Endothelial cell of umbilical vein (primary cell): ENCODE data around the gene PET100. TPM values are rescaled to one million over a fixed set of nuclear protein-coding genes. Genes with fewer than 3 reads are reported as not detected.

ENCODE experiments used
- BruUV-seq: library from RNA; stranded (reverse); fragments of 400-500 nt; replicated peaks from 2 replicates; lab custom pipeline; 2021; lab: Mats Ljungman, UMichigan
- CTCF ChIA-PET: fragments of 300-600, 350-600 bp; sonication (Branson Sonifier 250); formaldehyde crosslinking; loops from one replicate; lab custom pipeline; 2021; ENCODE audit warnings: antibody characterized with exemption, inconsistent platforms; lab: Charles Lee
- POLR2A ChIA-PET: fragments of 300-600, 350-600 bp; sonication (Branson Sonifier 250); formaldehyde crosslinking; loops from one replicate; lab custom pipeline; 2021; ENCODE audit warnings: antibody characterized with exemption, inconsistent platforms; lab: Charles Lee
- DNase-seq: peaks from one replicate; pipeline ENCODE4 v3.0.0-alpha.2; 2011; ENCODE audit warnings: low read depth, low spot score
- FAIRE-seq: peaks from 2 replicates; lab custom pipeline; 2011; peaks lifted over from hg19 to GRCh38; lab: Jason Lieb, UNC
- H2AFZ ChIP-seq: 2 replicates; pipeline ENCODE4 v1.6.0; 2012; ENCODE audit warnings: low read depth, low read length, control low read depth, inconsistent platforms
- H3K27ac ChIP-seq: 2 replicates; pipeline ENCODE4 v1.5.1; 2011; ENCODE audit warnings: low read depth, mild to moderate bottlenecking, control low read depth, low read length, moderate library complexity; ENCODE audit not compliant: insufficient read depth
- H3K27me3 ChIP-seq, 2 experiments: 2 replicates each; pipeline versions ENCODE4 v1.6.0 to v1.6.1; 2011; ENCODE audit warnings: low read length in 2 of 2, mixed read lengths in 1 of 2; ENCODE audit not compliant: control insufficient read depth in 2 of 2, insufficient read depth in 2 of 2
- H3K36me3 ChIP-seq, 2 experiments: 2 replicates in 1 of 2; 3 replicates in 1 of 2; pipeline ENCODE4 v1.5.1; 2011; ENCODE audit warnings: low read length in 2 of 2, mild to moderate bottlenecking in 1 of 2, moderate library complexity in 1 of 2; ENCODE audit not compliant: control insufficient read depth in 2 of 2, insufficient read depth in 2 of 2; ENCODE audit errors: extremely low read depth in 1 of 2
- H3K4me1 ChIP-seq: 3 replicates; pipeline ENCODE4 v1.5.1; 2011; ENCODE audit warnings: mild to moderate bottlenecking, low read length; ENCODE audit not compliant: control insufficient read depth, insufficient read depth; ENCODE audit errors: extremely low read depth
- H3K4me2 ChIP-seq: 2 replicates; pipeline ENCODE4 v1.6.1; 2011; ENCODE audit warnings: low read length, control low read depth, mixed read lengths; ENCODE audit not compliant: insufficient read depth
- H3K4me3 ChIP-seq, 3 experiments: fragments of 200-600 bp in 1 of 3; sonication (generic), shearing (Covaris generic) in 1 of 3; replicated peaks in 1 of 3; 2 replicates each; pipeline ENCODE4 v1.5.1; 2011 to 2016; ENCODE audit warnings: control low read depth in 3 of 3, low read length in 3 of 3, mild to moderate bottlenecking in 2 of 3, inconsistent platforms in 1 of 3, low read depth in 1 of 3, moderate library complexity in 1 of 3; ENCODE audit not compliant: insufficient read depth in 1 of 3
- H3K79me2 ChIP-seq: 2 replicates; pipeline ENCODE4 v1.6.0; 2012; ENCODE audit warnings: low read length, inconsistent platforms; ENCODE audit not compliant: control insufficient read depth, insufficient read depth
- H3K9ac ChIP-seq: replicated peaks from 2 replicates; pipeline ENCODE3; 2011; ENCODE audit warnings: low read length, control low read depth; ENCODE audit not compliant: insufficient read depth; ENCODE audit errors: extremely low read depth
- H3K9me1 ChIP-seq: replicated peaks from 3 replicates; pipeline ENCODE4 v1.6.0; 2011; ENCODE audit warnings: mild to moderate bottlenecking, low read length; ENCODE audit not compliant: control insufficient read depth, insufficient read depth; ENCODE audit errors: extremely low read depth
- H3K9me3 ChIP-seq: replicated peaks from 2 replicates; pipeline ENCODE4 v1.5.1; 2012; ENCODE audit warnings: low read length, inconsistent platforms; ENCODE audit not compliant: control insufficient read depth, insufficient read depth
- H4K20me1 ChIP-seq: replicated peaks from 2 replicates; pipeline ENCODE3; 2011; ENCODE audit warnings: mild to moderate bottlenecking, low read length; ENCODE audit not compliant: control insufficient read depth, insufficient read depth; ENCODE audit errors: extremely low read depth
- CTCF ChIP-seq, 2 donors: IDR thresholded peaks; 1 replicate in 1 of 2; 2 replicates in 1 of 2; pipeline ENCODE4 v1.5.1; 2011; ENCODE audit warnings: low read length in 2 of 2, mild to moderate bottlenecking in 2 of 2, moderate library complexity in 2 of 2, control low read depth in 1 of 2, inconsistent platforms in 1 of 2, low read depth in 1 of 2; ENCODE audit not compliant: insufficient read depth in 1 of 2; ENCODE audit errors: extremely low read depth in 1 of 2
- EZH2 ChIP-seq: IDR thresholded peaks from 2 replicates; pipeline ENCODE4 v1.6.1; 2012; ENCODE audit warnings: borderline replicate concordance, low read depth, mild to moderate bottlenecking, moderate library complexity, low read length, inconsistent platforms; ENCODE audit not compliant: severe bottlenecking
- FOS ChIP-seq: IDR thresholded peaks from 2 replicates; pipeline ENCODE4 v1.6.1; 2011; ENCODE audit warnings: mild to moderate bottlenecking, low read length, moderate library complexity, borderline replicate concordance; ENCODE audit not compliant: insufficient read depth
- GATA2 ChIP-seq: IDR thresholded peaks from 2 replicates; pipeline ENCODE4 v1.7.0; 2011; ENCODE audit warnings: low read depth, mild to moderate bottlenecking, moderate library complexity, mixed read lengths, low read length; ENCODE audit not compliant: insufficient read length, insufficient read depth
- JUN ChIP-seq: IDR thresholded peaks from 2 replicates; pipeline ENCODE4 v1.6.1; 2011; ENCODE audit warnings: borderline replicate concordance, low read depth; ENCODE audit not compliant: insufficient read length, insufficient read depth
- MYC ChIP-seq: IDR thresholded peaks from one replicate; pipeline ENCODE4 v1.6.1; 2011; ENCODE audit warnings: mild to moderate bottlenecking, low read depth, low read length
- POLR2A ChIP-seq: IDR thresholded peaks from 2 replicates; pipeline ENCODE4 v1.6.1; 2012; ENCODE audit warnings: low read depth, mild to moderate bottlenecking, control low read depth, low read length
- POLR2AphosphoS5 ChIP-seq: IDR thresholded peaks from 2 replicates; pipeline ENCODE4 v1.6.1; 2012; ENCODE audit warnings: low read depth, mild to moderate bottlenecking, control low read depth, low read length, moderate library complexity; ENCODE audit not compliant: insufficient read depth
- dilution Hi-C: fragments of 300-500 bp; cut with MboI; formaldehyde crosslinking; loops from one replicate; pipeline ENCODE4 v1.15.0; 2019; ENCODE audit warnings: low sequenced_read_pairs; ENCODE audit not compliant: extremely low pct_ligation_motif_present
- intact Hi-C: fragments of 100-400 bp; cut with micrococcal nuclease; formaldehyde crosslinking; loops from one replicate; pipeline ENCODE4 v1.10.0; 2022
- polyA plus RNA-seq, 4 experiments: library from polyadenylated mRNA; depleted of rRNA in 3 of 4; stranded (reverse) in 3 of 4; unstranded in 1 of 4; fragments of >200 nt; gene quantifications; 2 replicates each; pipeline versions ENCODE4 v1.2.1 to v1.2.3, GENCODE V29; 2011 to 2012; ENCODE audit warnings: missing spikeins in 1 of 4
- total RNA-seq: library from RNA; stranded (reverse); gene quantifications from 2 replicates; pipeline ENCODE4 v1.2.3, GENCODE V29; 2021
- TF ChIP-seq, protein P1 (sequence below): IDR thresholded peaks from 2 replicates; pipeline ENCODE4 v1.6.1; 2011; ENCODE audit not compliant: insufficient read depth, insufficient read length

Gene PET100
- total and polyA plus RNA-seq, 2 donors (not counting 3 experiments of a cell fraction or from before 2014, with no cell fraction given): 55.0 to 172 TPM

- FAIRE-seq (no peak), DNase-seq (no peak)
- Histone ChIP-seq H3K36me3 (no peaks in the 10 kb centered on the region), H3K79me2 (no peaks in the 10 kb centered on the region), H2AFZ (no peak overlapping the region), H3K4me1 (peaks cover 5% of the 10 kb centered on the region), H3K9ac (no peak overlapping the region), H3K9me1 (no peaks in the 10 kb centered on the region), H3K27ac (no peak overlapping the region), H3K27me3 (peaks cover 0 to 2% of the 10 kb centered on the region in 2 experiments), H3K4me3 (no peak overlapping the region), H4K20me1 (no peaks in the 10 kb centered on the region), H3K4me2 (no peak overlapping the region), H3K9me3 (no peaks in the 10 kb centered on the region)
- intact Hi-C loops: no loop called here
- dilution Hi-C loops: no loop called here
- no peak for TF ChIP-seq MYC
- no peak for TF ChIP-seq EZH2
- no peak for TF ChIP-seq JUN
- no peak for TF ChIP-seq POLR2A
- TF ChIP-seq, protein P1, sequence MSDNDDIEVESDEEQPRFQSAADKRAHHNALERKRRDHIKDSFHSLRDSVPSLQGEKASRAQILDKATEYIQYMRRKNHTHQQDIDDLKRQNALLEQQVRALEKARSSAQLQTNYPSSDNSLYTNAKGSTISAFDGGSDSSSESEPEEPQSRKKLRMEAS: no peak
- no peak for TF ChIP-seq POLR2AphosphoS5
- no peak for TF ChIP-seq CTCF (IDR thresholded peaks at IDR 0.05; ENCODE audit: extremely low read depth in 1 of 2, insufficient read depth in 1 of 2, low read depth in 1 of 2, low read length in 2 of 2)
- TF ChIP-seq GATA2: no peak
- no peak for TF ChIP-seq FOS
- BruUV-seq: no TSS peak
- ChIA-PET CTCF (interaction anchor here (0.5 to 5.1 kb wide), 4 partner anchors 12 to 157 kb away, joined by 3 to 37 read pairs (median 4); partner anchors contain the start of gene TRAPPC5), POLR2A (no interaction called here)
Observed at GRCh38 chr19:7650148-7650547, 20.6 kb downstream of the PET100 start.
